GM18505 (cell line): Measurements from ENCODE around the gene SH3PXD2A.

Source experiments
- ATAC-seq: cut with Tn5 transposase; IDR thresholded peaks from one replicate; pipeline ENCODE4 v1.9.1; 2021; ENCODE audit not compliant: unreplicated experiment
- POLR2A ChIP-seq: IDR thresholded peaks from 4 replicates; pipeline ENCODE4 v1.6.1; 2011; ENCODE audit warnings: borderline replicate concordance; ENCODE audit not compliant: insufficient read depth, insufficient read length; ENCODE audit errors: extremely low read depth

The SH3PXD2A gene

DNA sequence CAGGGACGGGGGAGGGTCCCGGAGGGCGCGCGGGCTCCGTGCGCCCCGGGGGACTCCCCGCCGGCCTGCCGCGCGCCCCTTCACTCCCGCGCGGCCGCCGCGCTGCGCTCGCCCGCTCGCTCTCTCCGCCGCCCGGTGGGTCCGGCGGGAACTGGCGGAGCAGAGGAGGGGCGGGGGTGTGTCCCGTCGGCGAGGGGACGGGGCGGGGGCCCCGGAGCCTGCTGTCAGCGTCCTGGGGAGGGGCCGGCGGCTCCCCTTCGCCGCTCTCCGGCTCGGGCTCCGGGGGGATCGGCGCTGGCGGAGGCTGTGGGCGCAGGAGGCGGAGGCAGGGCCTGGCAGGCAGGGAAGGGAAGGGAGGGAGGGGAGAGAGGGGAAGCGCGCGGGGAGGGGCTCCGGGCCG lies at the start of gene SH3PXD2A:
Gene SH3PXD2A, minus strand, starts transcription at position 153 of the 400 bp plus-strand sequence. CDS start 310 bp downstream, outside the sequence.
- ATAC-seq = no peak
- TF ChIP-seq POLR2A = no peak

DNA sequence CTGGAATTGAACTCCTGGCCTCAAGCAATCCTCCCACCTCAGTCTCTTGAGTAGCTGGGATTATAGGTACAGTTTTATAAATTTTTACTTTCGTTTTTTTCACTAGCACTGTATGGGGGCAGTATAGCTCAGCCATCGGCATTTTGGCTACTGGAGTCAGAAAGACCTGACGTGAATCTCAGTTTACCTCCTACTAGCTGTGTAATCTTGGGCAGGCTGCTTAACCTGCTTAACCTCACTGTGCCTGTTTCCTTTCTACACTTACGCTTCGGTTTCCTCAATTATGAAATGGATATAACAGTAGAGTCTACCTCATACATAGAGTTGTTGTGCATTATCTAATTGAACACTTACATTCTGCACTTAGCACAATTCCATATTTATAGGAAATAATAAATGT lies 45.9 kb upstream of the SH3PXD2A start:
- no peak for ATAC-seq
- TF ChIP-seq POLR2A = no peak

- no peak for TF ChIP-seq POLR2A
- ATAC-seq = no peak
These were observed 43.9 kb upstream of the SH3PXD2A start for GRCh38 chr10:103899312-103899711.

- ATAC-seq = no peak
- TF ChIP-seq POLR2A = no peak
These were observed 41.9 kb upstream of the SH3PXD2A start for GRCh38 chr10:103897241-103897774.

DNA sequence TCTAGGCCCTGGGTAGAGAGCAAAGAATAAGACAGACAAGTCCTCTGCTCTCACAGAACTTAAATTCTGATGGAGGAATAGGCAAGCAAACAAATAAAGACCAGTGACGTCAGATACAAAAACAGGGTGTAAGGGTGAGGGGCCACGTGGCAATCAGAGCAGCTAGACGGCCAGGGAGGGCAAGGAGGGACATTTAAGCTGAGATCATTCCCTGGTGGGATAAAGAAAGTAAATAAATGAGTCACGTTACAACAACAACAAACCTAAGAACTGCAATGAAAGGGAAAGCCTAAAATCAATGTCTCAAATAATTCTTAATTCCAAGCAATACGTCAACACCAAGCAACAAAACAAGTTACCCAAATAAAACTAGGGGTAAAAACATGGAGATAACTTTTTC lies 40.8 kb upstream of the SH3PXD2A start:
- no peak for ATAC-seq
- no peak for TF ChIP-seq POLR2A

- no peak for ATAC-seq
- no peak for TF ChIP-seq POLR2A
These were observed 40.2 kb upstream of the SH3PXD2A start for GRCh38 chr10:103895411-103896186.

DNA sequence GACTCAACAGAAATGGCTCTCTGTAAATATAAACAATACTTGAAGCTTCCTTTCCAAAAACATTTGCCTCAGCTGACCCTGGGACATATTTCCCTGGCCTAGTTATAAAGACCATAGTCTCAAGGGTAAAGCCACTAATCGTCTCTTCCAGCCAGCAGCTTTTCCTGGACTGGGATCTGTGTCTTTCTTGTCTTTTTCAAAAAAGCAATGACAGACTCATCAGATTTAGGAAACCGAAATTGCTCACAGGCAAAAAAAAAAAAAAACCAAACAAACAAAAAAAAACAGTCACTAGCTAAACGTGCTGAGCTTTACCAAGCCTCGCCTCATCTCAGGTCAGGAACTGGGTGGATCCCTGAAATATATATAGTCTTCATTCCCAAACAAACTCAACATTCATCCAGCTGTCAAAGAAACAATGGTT lies 39.1 kb upstream of the SH3PXD2A start:
- ATAC-seq = no peak

GRCh38 chr10:103893817-103894216 lies 38.4 kb upstream of the SH3PXD2A start:
- no peak for TF ChIP-seq POLR2A
- no peak for ATAC-seq

More for the DNA sequence above, 39.1 kb upstream of the SH3PXD2A start:
- no peak for TF ChIP-seq POLR2A

GRCh38 chr10:103892181-103892580 lies 36.8 kb upstream of the SH3PXD2A start:
- no peak for ATAC-seq
- no peak for TF ChIP-seq POLR2A

DNA sequence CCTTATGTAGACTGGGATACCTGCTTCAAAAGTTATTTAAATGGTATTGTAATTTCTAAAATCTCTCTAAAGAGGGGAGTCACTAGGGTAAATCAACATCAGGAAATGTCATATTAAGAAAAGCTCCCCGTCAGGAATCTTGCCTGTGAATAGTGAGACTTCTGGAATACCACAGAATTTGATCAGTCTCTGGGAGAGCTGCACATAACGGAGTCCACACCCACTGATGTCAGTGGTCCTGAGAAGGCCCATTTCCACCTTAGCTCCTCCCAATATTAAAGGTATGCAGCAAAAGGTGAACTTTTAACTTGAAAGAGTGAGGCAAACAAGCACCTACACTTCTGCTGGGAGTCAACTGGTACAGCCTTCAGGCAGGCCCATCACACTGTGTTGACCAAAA lies 35.3 kb upstream of the SH3PXD2A start:
- TF ChIP-seq POLR2A = no peak
- no peak for ATAC-seq

GRCh38 chr10:103890194-103890658 lies 34.9 kb upstream of the SH3PXD2A start:
- ATAC-seq = no peak
- no peak for TF ChIP-seq POLR2A

- ATAC-seq = no peak
- no peak for TF ChIP-seq POLR2A
These were observed 33.8 kb upstream of the SH3PXD2A start for GRCh38 chr10:103889121-103889720.

- no peak for ATAC-seq
These were observed 32.9 kb upstream of the SH3PXD2A start for GRCh38 chr10:103888113-103888841.

More at GRCh38 chr10:103888113-103888841, 32.9 kb upstream of the SH3PXD2A start:
- TF ChIP-seq POLR2A = no peak
